Myocyte (in vitro differentiated cells): ENCODE data around the gene RPL19. TPM values are rescaled to one million over a fixed set of nuclear protein-coding genes. Genes with fewer than 3 reads are reported as not detected.
A peak's percentile ranks its signal among the peaks of the same experiment; 100 is the strongest.

ENCODE experiments used
- DNase-seq: peaks from one replicate; pipeline ENCODE4 v3.0.0-alpha.2; 2012; ENCODE audit warnings: low read depth
- total RNA-seq: library from RNA; depleted of rRNA; stranded (reverse); fragments of >200 nt; gene quantifications from 2 replicates; pipeline ENCODE4 v1.2.3, GENCODE V29; 2014

Gene RPL19
- total RNA-seq, 1 donor from 2014 or later, result 1,695 TPM

DNA sequence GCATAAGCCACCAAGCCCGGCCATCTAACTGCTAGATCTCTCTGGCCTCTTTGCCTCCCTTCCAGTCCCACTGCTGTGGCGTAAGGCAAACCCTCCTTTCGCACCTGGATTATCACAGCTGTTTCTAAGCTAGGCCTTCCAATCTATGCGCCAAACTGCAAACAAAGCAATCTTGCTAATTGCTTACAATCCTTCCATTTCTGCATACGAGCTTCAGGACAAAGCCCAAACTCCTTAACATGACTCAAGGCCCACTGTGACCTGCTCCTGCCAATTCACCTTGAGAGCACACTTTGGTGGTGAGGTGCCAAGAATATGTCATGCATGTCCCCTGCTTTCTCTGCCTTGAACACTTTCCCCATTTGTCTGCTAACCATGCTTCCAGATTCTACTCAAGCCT, 28.1 kb upstream of the RPL19 start:
- DNase-seq, result no peak

DNA sequence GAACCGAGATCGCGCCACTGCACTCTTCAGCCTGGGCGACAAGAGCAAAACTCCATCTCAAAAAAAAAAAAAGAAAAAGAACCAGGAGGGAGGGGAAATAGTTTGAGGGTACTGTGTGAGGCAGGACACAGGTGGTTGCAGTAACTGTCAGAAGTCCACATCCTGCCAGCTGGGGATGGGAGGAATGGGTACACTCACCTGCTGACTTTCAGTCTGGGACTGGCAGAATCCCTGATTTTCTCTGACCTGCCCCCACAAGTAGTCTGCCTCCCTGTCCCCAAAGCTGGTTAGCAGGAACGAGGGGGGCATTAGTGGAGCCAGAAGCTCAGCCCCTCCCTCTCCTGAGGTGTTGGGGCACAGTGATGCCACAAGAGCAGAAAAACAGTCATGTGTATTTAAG, 27.0 kb upstream of the RPL19 start:
- DNase-seq, result peak; percentile 18

DNA sequence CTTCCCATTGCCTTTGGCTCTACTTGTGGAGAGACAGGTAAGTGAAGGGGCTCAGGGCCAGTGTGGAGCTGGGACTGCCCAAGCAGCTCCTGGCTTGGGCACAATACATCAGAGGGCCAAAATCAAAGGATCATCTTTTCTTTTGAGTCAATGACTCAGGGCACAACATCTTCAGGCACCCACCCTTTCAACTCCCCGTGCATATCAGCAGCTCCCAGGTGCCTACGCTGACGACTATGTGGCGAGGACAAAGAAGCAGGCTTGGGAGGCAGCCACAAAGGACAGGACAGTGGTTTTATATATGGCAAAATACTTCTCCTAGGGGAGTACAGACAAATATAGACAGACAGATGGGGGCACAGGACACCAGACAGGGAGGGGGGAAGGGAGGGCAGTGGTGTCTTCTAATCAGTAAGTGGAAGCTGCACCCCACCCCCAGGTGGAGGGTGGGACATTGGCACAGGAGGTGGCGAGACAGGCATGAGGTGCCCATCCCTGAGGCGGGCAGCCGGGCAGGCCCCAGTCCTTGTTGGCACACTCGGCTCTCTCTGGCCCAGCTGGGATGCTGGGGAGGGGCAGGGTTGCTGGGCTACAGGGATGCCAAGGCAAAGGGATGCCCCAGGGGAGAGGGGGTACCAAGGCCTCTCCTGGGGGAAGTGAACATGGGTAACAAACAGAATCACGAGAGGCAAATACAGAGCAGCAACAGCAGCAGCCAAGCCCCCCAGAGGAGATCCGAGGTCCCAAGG, 26.4 kb upstream of the RPL19 start:
- DNase-seq, result peak; percentile 33

DNA sequence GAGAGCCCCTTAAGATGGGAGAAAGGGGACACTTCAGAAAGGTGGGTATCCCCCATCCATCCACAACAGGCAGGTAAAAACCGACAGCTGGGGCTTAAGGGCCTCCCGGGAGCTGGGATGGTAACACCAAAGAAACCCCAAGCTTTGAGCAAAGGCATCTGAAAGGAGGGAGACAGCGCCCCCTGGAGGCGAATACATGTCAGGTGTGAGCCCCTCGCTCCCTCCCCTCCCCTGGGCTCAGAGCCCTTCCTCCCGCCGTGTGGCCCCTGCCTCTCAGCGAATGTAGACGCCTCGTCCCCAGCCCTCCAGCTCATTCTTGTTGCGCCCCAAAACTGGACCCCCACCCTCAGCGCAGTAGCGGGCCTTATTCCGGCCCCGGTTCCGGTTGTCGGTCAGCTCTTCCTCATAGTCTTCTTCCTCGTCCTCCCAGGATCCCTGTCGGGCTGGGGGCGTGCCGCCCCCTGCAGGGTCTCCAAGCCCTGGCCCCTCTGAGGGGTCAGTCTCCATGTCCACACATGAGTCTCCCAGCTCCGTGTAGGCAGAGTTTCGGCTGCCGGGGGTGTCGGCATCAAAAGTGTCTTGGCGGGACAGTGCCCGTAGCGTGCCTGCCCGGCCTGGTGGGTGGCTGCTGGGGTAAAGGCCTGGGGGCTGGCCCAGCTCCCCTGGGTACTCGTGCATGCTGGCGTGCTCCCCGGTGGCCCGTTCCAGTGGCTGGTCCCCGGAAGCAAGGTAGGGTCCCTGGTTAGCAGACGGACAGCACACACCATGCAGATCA, 25.0 kb upstream of the RPL19 start:
- peak; percentile 74 for DNase-seq

DNA sequence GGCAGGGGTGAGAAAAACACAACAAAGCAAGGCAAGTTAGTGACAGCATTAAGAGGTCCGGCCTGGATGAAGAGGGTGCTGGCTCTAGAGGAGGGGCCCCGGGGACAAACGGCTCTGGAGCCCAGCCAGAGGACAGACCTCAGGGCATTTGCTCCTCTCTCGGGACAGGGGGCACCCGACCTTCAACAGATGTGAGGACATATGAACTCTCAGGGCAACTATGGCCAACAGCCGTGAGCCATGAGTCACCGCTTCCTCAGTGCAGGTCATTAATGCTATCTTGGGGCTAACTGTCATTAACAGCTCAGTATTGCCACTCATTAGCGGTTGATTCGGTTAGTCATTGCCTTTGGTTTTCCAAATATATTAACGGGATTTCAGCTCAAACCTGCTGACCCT, 24.4 kb upstream of the RPL19 start:
- peak; percentile 81 for DNase-seq

DNA sequence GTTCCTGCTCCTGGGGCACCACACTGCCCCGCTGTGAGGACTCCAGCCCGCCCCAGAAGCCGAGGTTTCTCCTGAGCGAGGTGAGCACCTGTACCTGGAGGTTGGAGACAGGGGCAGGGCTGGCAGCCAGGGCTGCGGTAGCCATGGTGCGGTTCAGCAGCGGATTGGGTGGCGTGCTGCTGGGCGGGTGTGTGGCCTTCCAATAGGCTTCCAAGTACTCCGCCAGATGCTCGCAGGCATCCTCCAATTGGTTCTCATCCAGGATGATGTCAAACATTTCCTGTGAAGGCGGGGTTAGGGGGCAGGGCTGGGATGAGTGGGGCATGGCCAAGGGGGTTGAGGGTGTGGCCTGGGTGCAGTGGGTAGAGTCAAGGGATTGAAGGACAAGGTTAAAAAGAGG, 22.8 kb upstream of the RPL19 start:
- DNase-seq, result peak; percentile 39

DNA sequence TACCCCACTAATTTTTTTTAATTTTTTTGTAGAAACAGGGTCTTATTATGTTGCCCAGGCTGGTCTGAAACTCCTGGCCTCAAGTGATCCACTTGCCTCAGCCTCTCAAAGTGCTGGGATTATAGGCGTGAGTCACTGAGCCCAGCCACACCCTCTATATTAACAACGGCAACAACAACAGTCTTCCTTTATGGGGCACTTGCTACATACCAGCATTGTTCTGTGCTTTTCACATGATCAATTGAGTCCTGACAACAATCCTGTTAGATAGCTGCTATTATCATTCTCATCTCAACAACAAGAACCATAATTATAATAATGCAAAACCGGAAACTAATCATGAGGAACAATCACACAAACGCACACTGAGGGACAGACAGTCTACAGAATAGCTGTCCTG, 21.5 kb upstream of the RPL19 start:
- DNase-seq, result peak; percentile 52

DNA sequence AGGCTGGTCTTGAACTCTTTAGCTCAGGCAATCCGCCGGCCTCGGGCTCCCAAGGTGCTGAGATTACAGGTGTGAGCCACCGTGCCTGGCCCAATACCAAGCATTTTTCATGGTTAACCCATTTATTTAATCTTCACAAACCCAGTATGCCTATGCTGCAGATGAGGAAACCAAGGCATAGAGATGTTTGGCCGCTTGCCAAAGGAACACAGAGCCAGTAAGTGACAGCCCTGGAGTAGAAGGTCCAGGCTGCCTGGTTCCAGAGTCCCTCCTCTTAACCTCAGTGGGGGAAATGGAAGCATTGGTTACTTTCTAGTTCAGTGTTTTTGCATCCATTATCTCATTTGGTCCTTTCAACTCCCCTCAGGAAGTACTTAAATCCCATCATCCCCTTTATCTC, 18.8 kb upstream of the RPL19 start:
- DNase-seq, result no peak

DNA sequence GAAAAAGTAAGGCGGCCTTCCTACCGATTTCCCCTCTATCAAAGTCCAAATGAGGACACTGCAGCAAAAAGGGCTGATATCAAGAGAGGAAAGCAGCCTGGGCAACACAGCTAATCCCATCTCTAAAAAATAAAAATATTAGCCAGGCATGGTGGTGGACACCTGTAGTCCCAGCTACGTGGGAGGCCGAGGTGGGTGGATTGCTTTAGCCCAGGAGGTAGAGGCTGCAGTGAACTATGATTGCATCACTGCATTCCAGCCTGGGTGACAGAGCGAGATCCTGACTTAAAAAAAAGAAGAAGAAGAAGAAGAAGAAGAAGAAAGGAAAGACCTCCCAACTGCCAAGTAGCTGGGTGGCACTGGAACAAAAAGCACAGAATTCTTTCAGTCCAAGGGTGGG, 17.0 kb upstream of the RPL19 start:
- DNase-seq, result no peak

DNA sequence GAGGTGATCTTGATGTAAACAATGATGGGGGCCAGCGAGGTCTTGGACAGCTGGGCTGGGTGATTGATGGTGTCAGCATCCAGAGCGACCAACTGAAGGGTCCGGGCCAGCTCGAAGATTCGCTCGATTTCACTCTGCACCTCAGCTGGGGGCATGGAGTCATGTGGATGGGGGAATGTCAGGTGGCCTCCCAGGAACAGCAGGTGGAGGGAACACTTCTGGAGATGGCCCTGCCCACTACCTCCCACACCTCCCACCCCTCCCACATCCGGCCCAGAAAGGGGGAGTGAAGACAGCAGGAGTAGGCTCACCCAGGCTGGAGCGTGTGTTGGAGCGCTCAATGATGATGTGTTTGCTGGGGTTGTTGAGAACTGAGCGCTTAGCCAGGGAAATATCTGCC, 16.4 kb upstream of the RPL19 start:
- DNase-seq, result no peak

DNA sequence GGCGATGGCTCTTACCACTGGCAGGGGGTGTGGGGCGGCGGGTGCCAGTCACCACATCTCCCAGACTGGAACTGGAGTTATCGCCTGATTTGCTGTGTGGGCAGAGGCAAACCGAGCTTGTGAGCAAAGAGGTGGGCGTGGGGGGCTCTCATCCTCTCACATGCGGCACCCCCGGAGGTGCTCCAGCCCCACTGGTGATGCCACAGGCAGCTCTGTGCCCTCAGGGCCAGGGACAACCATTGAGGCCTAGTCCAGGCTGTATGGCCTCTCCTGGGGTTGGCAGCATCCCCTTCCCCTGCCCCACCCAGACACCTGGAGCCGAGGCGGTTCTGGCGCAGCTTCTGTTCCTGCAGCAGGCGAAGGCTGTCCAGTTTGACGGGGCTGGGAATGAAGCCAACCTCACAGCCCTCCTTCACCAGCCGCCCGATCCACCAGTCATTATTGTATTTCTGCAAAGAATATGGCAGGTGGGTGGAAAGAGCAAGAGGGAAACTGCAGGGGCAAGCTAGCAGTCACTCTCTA, 13.5 kb upstream of the RPL19 start:
- DNase-seq, result no peak

DNA sequence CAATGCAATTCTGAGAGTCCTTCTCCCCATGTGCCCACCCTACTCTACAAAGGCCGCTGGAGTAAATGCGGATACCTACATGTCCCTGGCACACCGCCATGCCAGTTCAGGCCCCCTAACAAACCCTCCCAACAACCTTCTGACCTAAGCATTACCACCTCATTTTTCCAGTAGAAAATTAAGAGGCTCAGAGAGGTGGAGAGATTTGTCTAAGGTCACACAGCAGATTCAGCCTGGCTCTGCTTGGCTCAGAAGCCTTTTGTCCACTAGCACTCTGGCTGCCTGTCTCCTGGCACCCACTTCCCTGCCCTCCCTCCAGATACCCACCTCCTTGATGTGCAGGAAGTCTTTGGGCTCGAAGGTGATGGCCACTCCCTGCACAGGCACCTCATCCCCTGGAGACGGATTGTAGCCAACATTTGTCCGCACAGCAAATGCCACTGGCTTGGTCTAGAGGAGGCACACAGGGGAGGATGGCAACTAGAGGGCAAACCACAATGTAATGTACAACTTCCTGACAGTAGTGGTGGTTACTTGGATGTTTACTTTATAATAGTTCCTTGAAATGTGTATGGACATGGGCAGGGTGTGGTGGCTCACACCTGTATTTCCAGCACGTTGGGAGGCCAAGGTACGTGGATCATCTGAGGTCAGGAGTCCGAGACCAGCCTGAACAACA, 12.8 kb upstream of the RPL19 start:
- DNase-seq, result no peak

DNA sequence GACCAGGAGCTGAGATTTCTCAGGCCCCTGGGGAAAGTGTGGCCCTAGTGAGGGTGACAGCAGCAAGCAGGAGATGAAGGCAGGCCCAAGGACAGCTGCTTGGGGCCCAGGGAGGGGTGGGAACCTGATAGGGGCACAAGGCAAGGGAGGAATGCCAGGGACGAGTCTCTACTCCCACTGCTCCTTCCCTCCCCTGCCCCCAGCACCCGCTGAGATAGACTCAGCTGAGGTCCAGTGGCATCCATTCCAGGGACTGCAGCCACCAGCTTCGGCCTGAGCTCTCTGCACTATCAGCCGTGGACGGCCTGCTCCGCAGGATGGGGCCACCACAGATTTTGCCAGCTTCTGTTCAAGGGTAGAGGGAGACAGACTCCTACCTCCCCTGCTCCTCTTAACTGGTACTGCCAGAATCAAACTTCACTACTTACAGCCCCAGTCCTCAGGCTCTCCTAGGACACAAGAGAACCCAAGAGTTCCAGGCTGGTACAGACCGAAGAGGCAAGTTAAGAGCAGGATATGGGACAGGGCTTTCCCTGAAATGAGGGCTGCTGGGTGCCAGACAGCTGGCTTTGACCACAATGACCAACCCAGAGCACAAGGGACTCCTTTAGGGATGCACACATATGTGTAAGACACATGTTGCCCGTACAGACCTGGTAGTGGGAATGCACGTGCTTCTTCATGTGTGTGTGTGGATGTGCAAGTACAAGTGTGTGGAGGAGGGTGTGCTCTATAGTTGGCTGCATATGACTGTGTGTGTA, 8.2 kb upstream of the RPL19 start:
- DNase-seq, result peak; percentile 89

DNA sequence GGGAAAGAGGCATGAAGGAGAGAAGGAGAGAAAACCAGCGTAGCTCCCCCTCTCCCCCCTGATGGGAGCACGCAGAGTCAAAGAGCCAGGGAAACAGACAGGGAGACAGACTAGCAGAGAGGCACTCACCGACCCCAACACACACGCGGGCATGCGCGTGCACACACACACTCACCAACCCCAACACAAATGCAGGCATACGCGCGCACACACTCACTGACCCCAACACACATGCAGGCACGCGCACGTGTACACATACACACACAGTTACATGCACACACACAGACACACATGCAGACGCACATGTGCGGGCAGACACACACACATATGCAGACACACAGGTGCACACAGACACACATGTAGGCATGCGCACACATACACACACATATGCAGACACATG, 7.2 kb upstream of the RPL19 start:
- DNase-seq, result no peak

DNA sequence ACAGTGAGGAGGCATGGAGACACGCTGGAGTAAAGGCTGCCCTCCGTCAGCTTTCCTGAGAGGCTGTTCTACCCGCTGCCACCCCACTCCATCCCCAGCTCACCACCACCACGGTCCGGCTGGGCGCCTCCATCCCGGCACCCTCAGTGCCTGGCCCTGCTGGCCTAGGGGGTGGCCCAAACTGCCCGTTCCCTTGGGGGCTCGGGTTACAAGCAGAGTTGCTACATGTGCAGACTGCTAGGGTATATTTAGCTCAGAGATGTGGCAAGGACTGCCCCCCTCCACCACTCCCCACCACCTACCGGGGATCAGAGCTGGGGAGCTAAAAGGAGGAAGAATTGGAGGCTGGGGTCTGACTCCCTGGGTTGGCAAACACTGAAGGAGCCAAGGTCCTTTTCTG, 6.7 kb upstream of the RPL19 start:
- peak; percentile 72 for DNase-seq

DNA sequence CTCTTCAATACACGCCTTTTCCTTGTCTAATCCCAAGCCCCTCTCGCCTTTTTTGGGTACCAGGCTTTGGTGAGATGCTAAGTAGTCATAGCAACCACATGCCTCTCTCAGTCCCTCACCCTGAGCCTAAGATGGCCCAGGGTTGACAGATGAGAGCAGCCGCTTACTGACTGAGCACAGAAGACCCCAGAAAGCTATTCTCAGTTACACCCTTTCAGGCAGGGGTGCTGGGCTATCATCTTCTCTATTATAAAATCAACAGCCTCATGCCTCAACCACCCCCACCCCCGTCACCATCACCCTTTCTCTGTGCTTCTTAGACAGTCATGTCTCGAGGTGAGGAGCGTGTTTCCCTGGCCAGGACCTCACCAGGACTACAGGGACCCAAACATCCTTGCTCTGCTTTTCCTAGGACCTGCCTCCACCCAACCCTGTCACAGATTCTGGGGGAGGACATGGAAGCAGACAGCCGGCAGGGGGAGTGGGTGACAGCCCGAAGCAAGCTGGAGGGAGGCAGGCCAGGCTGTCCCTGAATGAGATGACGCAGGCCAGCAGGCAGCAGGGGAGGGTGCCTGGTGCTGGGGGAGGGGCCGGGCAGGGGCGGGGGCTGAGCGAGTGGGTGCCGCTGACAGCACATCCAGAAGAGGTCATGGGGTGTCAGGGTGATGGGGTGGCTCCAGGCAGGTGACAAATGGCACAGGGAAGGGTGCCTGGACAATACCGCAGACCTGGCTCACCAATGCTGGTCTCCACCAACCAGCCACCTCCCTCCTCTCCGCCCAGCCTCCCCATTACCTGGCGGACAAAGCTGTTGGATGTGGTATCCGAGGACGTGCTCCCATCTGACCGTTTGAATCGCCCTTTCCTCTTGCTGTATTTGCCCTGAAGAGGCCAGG, 5.7 kb upstream of the RPL19 start:
- peak; percentile 75 for DNase-seq

DNA sequence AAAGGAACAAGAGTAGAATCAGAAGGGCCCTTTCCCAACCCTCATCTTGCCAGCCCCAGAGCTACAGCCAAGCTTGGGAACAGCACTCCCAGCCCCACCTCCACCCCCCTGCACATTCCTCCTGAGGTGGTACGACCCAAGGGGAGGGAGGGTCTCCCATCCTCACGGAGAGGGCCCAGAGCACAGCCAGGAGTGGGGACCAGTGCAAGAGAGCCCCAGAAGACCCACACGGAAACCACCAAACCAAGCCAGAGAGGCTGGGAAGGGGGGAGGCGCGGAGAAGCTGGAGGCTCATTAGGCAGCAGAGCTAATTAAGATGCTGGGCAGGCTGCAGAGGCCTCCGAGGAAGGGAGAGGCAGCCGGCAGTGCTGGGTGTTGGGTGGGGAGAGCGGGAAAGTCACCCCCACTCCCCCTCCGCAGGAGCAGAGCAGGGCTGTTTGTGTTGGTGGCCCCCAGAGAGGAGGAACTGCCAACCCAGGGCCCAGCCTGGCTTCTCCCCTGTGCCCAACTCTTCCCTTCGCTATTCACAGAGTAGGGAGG, 5.0 kb upstream of the RPL19 start:
- DNase-seq, result peak; percentile 35

DNA sequence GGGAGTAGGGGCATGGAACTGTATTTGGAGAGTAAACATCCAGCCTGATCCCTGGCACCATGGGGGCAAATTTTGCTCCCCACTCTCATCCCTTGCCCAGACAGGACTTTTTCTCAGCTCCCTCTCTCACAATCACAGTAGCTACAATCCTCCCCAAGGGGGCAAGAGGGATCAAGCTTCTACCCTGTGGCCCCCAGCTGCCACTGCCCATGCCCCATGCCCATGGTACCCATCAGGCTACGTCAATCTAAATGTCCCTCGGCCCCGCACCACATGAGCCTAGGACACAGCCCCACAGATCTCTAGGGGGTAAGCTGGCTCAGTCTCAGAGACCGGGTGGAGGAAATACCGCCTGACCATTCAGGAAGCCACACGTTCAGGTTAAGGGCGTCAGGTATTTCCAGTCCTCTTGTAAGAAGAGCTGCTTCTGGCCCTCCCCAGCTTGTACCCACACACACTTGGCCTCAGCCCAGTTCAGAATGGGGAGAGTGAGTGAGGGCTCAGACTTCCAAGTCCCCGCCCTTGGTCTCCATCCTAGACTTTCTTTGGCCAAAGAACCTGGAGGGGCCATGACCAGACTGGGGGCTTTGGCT, 4.4 kb upstream of the RPL19 start:
- DNase-seq, result peak; percentile 91

DNA sequence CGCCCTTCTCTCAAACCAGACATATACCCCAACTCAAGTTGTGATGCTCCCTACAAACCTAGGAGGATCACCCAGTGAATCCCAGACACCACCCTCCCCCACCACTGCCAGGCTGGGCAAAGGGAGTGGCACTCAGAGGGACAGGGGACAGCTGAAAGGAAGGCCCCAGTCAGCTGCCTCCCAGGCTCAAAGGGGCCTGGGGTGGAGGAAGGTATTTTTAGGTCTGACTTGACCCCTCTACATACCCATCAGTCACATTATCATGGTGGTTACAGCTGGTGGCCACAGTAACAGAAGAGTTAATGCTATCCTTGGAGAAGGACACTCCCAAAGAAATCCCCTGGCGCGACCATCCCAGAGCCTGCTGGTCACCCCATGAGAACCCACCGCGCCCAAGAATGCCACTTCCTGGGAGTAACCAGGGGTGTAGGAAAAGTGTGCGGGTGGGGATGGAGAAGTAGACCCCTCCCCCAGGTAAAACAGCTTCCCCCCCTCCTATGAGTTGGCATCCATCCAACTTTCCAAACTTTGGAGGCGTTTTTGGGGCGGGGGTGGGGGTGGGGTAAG, 3.8 kb upstream of the RPL19 start:
- DNase-seq, result peak; percentile 98
